Measurements from ENCODE around the gene PPP1R14C.

PPP1R14C gene

GRCh38 chr6:150230164-150230561 lies 87.3 kb downstream of the PPP1R14C start:
- H3K36me3 ChIP-seq, result no peaks in the 10 kb centered on the region
- H3K9me3 ChIP-seq, result no peaks in the 10 kb centered on the region
- no peak overlapping the region for H3K4me3 ChIP-seq (ENCODE audit: low read depth, low read length)
- no peak for DNase-seq
- H3K27me3 ChIP-seq, result peaks cover 11% of the 10 kb centered on the region
- no peaks in the 10 kb centered on the region for H3K4me1 ChIP-seq
- no peak for TF ChIP-seq CTCF (IDR thresholded peaks at IDR 0.05; ENCODE audit: low read depth, low read length)

- Histone ChIP-seq H3K4me1 (no peaks in the 10 kb centered on the region), H3K36me3 (no peaks in the 10 kb centered on the region), H3K9me3 (no peaks in the 10 kb centered on the region), H3K4me3 (ENCODE audit: low read depth, low read length) (no peak overlapping the region), H3K27me3 (peaks cover 11% of the 10 kb centered on the region)
- TF ChIP-seq CTCF (IDR thresholded peaks at IDR 0.05; ENCODE audit: low read depth, low read length), result no peak
- DNase-seq, result no peak
Observed at GRCh38 chr6:150230832-150231524, 88.1 kb downstream of the PPP1R14C start.

- Histone ChIP-seq H3K36me3 (no peaks in the 10 kb centered on the region), H3K27me3 (peaks cover 11% of the 10 kb centered on the region), H3K4me3 (ENCODE audit: low read depth, low read length) (no peak overlapping the region), H3K9me3 (no peaks in the 10 kb centered on the region), H3K4me1 (no peaks in the 10 kb centered on the region)
- no peak for TF ChIP-seq CTCF (IDR thresholded peaks at IDR 0.05; ENCODE audit: low read depth, low read length)
- DNase-seq, result no peak
Observed at GRCh38 chr6:150231525-150231850, 88.6 kb downstream of the PPP1R14C start.

GRCh38 chr6:150233843-150234269 lies 91.0 kb downstream of the PPP1R14C start:
- peaks cover 5% of the 10 kb centered on the region; the same call in 1 of the 2 replicates for H3K27me3 ChIP-seq
- H3K4me3 ChIP-seq (ENCODE audit: low read depth, low read length), result no peak overlapping the region
- no peaks in the 10 kb centered on the region for H3K4me1 ChIP-seq
- H3K9me3 ChIP-seq, result no peaks in the 10 kb centered on the region
- no peak for DNase-seq
- no peaks in the 10 kb centered on the region for H3K36me3 ChIP-seq
- TF ChIP-seq CTCF (IDR thresholded peaks at IDR 0.05; ENCODE audit: low read depth, low read length), result no peak

GRCh38 chr6:150235218-150235617 lies 92.4 kb downstream of the PPP1R14C start:
- Histone ChIP-seq H3K36me3 (no peaks in the 10 kb centered on the region), H3K4me1 (no peaks in the 10 kb centered on the region), H3K9me3 (no peaks in the 10 kb centered on the region), H3K4me3 (ENCODE audit: low read depth, low read length) (no peak overlapping the region), H3K27me3 (peaks cover 2% of the 10 kb centered on the region; the same call in 1 of the 2 replicates)
- TF ChIP-seq CTCF (IDR thresholded peaks at IDR 0.05; ENCODE audit: low read depth, low read length), result no peak
- no peak for DNase-seq

- H3K4me3 ChIP-seq (ENCODE audit: low read depth, low read length), result no peak overlapping the region
- H3K4me1 ChIP-seq, result no peaks in the 10 kb centered on the region
- no peak for TF ChIP-seq CTCF (IDR thresholded peaks at IDR 0.05; ENCODE audit: low read depth, low read length)
- H3K9me3 ChIP-seq, result no peaks in the 10 kb centered on the region
- no peaks in the 10 kb centered on the region; the same call in 1 of the 2 replicates for H3K27me3 ChIP-seq
- no peaks in the 10 kb centered on the region for H3K36me3 ChIP-seq
- no peak for DNase-seq
Observed at GRCh38 chr6:150236114-150236513, 93.3 kb downstream of the PPP1R14C start.
